Gastroesophageal sphincter (tissue), 3 donors: ENCODE data around the gene NAALADL2.

Source experiments
- CTCF ChIP-seq, 4 experiments: fragments of 200-600 bp in 2 of 4; fragments of 450-650 bp in 2 of 4; sonication (generic) in 1 of 4; IDR thresholded peaks; one replicate each; pipeline ENCODE4 v1.5.1; 2017 to 2019; ENCODE audit warnings: antibody characterized with exemption in 4 of 4, mild to moderate bottlenecking in 2 of 4, moderate library complexity in 2 of 4
- POLR2A ChIP-seq, 2 donors: fragments of 450-650 bp; IDR thresholded peaks; one replicate each; pipeline ENCODE4 v1.6.1; 2017; ENCODE audit warnings: antibody characterized with exemption in 2 of 2, mild to moderate bottlenecking in 2 of 2, moderate library complexity in 1 of 2
- POLR2AphosphoS5 ChIP-seq: sonication (generic); formaldehyde crosslinking; IDR thresholded peaks from one replicate; pipeline ENCODE4 v1.6.1; 2017; ENCODE audit warnings: antibody characterized with exemption

GRCh38 chr3:174859756-174860155 is 622 bp downstream of the NAALADL2 start:
- TF ChIP-seq POLR2A (IDR thresholded peaks at IDR 0.05) (no peak), CTCF (IDR thresholded peaks at IDR 0.05) (no peak), POLR2AphosphoS5 (no peak)
